GM13977 (cell line): ENCODE measurements around the gene ZNF487.
"Not testable (repeated sequence)": the region's sequence is repeated elsewhere in the genome, so short reads cannot be mapped to it uniquely, and the experiment has no call there.

Source experiments
- DNase-seq: peaks from one replicate; pipeline ENCODE4 v3.0.0; 2012; ENCODE audit warnings: low spot score
- in situ Hi-C: fragments of 300-500 bp; cut with MboI; formaldehyde crosslinking; loops from one replicate; pipeline ENCODE4 v1.12.0; 2022; ENCODE audit warnings: low sequenced_read_pairs, low pct_unique_long_range_greater_than_20kb, mixed read lengths, inconsistent platforms; ENCODE audit not compliant: unreplicated experiment
- TF ChIP-seq, protein P1 (sequence below): IDR thresholded peaks from 2 replicates; pipeline ENCODE4 v1.5.1; 2012; ENCODE audit warnings: mild to moderate bottlenecking, control low read depth; ENCODE audit not compliant: insufficient read depth; ENCODE audit errors: extremely low read depth, missing control alignments

The ZNF487 gene

DNA sequence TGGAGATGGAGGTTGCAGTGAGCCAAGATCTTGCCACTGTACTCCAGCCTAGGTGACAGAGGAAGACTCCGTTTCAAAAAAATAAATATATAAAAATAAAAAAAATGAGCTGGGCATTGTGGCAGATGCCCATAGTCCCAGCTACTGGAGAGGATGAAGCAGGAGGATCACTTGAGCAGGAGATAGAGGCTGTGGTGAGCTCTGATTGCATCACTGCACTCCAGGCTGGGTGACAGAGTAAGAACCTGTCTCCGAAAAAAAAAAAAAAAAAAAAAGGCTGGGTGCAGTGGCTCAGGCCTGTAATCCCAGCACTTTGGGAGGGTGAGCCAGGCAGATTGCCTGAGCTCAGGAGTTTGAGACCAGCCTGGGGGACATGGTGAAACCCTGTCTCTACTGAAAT, 11.8 kb downstream of the ZNF487 start:
- in situ Hi-C loops = no loop called here
- DNase-seq = no peak

DNA sequence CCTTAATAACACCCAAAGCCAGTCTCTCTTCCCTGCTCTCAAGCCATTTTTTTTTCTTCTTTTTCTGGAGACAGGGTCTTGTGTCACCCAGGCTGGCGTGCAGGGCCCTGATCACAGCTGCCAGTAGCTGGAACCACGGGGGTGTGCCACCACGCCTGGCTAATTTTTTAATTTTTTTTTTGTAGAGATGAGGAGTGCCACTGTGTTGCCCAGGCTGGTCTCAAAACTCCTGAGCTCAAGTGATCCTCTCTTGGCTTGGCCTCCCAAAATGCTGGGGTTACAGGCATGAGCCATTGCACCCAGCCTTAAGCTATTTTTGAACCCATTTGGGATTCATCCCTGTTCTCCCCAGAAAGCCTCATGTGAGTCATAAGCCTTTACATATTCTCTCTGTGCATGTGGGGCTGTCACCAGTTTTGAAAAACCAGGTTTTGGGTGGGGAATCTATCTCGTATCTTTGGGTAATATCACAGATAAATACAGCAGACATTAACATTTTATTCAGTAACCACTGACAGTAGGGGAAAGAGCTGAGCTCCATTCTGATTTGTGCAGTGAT, 15.5 kb downstream of the ZNF487 start:
- in situ Hi-C loops = no loop called here
- no peak for DNase-seq
- TF ChIP-seq, protein P1, sequence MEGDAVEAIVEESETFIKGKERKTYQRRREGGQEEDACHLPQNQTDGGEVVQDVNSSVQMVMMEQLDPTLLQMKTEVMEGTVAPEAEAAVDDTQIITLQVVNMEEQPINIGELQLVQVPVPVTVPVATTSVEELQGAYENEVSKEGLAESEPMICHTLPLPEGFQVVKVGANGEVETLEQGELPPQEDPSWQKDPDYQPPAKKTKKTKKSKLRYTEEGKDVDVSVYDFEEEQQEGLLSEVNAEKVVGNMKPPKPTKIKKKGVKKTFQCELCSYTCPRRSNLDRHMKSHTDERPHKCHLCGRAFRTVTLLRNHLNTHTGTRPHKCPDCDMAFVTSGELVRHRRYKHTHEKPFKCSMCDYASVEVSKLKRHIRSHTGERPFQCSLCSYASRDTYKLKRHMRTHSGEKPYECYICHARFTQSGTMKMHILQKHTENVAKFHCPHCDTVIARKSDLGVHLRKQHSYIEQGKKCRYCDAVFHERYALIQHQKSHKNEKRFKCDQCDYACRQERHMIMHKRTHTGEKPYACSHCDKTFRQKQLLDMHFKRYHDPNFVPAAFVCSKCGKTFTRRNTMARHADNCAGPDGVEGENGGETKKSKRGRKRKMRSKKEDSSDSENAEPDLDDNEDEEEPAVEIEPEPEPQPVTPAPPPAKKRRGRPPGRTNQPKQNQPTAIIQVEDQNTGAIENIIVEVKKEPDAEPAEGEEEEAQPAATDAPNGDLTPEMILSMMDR = no peak

More for the DNA sequence above, 11.8 kb downstream of the ZNF487 start:
- TF ChIP-seq, protein P1 = no peak

DNA sequence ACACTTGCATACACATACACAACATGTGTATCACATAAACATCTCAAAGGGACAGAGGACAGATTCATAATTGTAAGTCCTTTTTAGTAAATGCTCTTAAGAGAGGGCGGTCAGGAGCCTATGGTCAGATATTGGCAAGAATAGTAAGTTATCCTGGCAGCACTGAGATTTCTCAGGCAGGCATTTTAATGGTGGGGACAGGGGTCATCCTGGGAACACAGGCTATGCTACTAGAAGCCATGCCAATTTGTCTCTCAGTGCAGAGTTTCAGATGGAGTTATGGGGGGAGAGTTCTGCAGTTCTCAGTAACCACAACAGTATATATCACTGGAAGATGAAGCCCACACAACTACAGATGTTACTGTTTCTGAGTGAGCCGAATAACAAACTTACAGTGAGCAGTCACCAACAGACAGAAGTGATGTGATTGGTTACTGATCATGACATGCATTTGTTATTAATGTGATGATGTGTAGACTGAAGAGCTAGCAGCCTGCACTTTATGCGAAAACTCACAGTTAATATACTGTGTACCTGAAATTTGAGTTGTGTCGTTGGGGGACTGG, 16.4 kb downstream of the ZNF487 start:
- peak; percentile 61 for DNase-seq
- in situ Hi-C loops = no loop called here
- TF ChIP-seq, protein P1 = no peak

DNA sequence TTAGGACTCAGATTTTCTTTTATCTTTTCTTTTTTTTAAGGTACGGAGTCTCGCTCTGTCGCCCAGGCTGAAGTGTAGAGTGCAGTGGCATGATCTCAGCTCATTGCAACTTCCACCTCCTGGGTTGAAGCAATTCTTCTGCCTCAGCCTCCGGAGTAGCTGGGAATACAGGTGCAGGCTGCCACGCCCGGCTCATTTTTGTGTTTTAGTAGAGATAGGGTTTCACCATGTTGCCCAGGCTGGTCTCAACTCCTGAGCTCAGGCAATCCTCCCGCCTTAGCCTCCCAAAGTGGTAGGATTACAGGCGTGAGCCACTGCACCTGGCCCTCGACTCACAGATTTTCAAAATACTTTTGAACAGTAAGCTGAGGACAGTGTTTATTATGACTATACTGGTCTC, 17.1 kb downstream of the ZNF487 start:
- DNase-seq, in situ Hi-C loops: not testable (repeated sequence)

DNA sequence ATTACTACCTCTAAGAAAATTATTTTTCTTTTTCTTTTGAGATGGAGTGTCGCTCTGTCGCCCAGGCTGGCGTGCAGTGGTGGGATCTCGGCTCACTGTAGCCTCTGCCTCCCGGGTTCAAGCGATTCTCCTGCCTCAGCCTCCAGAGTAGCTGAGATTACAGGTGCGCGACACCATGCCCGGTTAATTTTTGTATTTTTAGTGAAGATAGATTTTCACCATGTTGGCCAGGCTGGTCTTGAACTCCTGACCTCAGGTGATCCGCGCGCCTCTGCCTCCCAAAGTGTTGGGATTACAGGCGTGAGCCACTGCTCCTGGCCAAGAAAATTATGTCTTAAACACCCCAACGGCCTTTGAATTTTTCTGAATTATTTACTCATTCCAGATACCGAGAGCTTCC, 19.6 kb downstream of the ZNF487 start:
- DNase-seq, in situ Hi-C loops: not testable (repeated sequence)

DNA sequence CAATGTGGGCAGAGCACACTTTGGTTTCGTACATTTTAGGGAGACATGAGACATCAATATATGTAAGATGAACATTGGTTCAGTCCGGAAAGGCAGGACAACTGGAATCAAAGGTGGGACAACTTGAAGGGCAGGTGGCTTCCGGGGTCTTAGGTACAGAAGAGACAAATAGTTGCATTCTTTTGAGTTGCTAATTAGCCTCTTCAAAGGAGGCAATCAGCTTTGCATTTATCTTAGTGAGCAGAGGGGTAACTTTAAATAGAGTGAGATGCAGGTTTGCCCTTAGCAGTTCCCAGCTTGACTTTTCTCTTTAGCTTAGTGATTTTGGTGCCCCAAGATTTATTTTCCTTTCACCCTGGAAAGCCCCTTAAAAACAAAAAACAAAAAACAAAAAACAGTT, 21.3 kb downstream of the ZNF487 start:
- TF ChIP-seq, protein P1 = no peak
- no peak for DNase-seq
- in situ Hi-C loops = no loop called here

DNA sequence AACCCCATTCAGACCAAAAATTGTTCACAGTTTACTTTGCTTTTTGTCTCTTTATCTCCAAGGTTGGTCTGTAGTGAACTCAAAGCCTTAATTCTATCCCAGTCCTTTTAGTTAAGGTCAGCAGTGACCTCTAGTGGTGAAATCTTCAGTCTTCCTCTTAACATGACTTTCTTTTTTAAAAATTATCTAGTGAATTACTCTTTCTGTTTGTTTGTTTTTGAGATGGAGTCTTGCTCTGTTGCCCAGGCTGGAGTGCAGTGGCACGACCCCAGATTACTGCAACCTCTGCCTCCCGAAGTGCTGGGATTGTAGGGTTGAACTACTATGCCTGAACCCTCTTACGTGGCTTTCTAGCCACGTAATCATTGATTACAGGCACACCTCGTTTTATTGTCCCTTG, 25.0 kb downstream of the ZNF487 start:
- in situ Hi-C loops = loop anchor here (10.0 kb wide), 1 partner anchor 167 kb away; no protein-coding TSS in a partner anchor
- peak; percentile 72 for DNase-seq
- TF ChIP-seq, protein P1 = peak; percentile 64

DNA sequence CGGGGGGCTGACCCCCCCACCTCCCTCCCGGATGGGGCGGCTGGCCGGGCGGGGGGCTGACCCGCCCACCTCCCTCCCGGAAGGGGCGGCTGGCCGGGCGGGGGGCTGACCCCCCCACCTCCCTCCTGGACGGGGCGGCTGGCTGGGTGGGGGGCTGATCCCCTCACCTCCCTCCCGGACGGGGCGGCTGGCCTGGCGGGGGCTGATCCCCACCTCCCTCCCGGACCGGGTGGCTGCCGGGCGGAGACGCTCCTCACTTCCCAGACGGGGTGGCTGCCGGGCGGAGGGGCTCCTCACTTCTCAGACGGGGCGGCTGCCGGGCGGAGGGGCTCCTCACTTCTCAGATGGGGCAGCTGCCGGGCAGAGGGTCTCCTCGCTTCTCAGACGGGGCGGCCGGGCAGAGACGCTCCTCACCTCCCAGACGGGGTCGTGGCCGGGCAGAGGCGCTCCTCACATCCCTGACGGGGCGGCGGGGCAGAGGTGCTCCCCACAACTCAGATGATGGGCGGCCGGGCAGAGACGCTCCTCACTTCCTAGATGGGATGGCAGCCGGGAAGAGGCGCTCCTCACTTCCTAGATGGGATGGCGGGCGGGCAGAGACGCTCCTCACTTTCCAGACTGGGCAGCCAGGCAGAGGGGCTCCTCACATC, 28.3 kb downstream of the ZNF487 start:
- in situ Hi-C loops = loop anchor here (10.0 kb wide), 1 partner anchor 170 kb away; no protein-coding TSS in a partner anchor

DNA sequence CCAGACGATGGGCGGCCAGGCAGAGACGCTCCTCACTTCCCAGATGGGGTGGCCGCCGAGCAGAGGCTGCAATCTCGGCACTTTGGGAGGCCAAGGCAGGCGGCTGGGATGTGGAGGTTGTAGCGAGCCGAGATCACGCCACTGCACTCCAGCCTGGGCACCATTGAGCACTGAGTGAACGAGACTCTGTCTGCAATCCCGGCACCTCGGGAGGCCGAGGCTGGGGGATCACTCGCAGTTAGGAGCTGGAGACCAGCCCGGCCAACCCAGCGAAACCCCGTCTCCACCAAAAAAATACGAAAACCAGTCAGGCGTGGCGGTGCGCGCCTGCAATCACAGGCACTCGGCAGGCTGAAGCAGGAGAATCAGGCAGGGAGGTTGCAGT, 28.8 kb downstream of the ZNF487 start:
- in situ Hi-C loops = loop anchor here (10.0 kb wide), 1 partner anchor 171 kb away; no protein-coding TSS in a partner anchor
- DNase-seq = not testable (repeated sequence)

More for the DNA sequence above, 28.3 kb downstream of the ZNF487 start:
- not testable (repeated sequence) for DNase-seq
